GM12878 (cell line): ENCODE results near the gene KRTAP15-1. TPM values are rescaled to one million over a fixed set of nuclear protein-coding genes. Genes with fewer than 3 reads are reported as not detected.

Source experiments
- ATF2 ChIP-seq: IDR thresholded peaks from 2 replicates; pipeline ENCODE4 v1.6.1; 2012; ENCODE audit warnings: low read length, inconsistent platforms
- BHLHE40 ChIP-seq, 2 experiments: fragments of 450-650 bp in 1 of 2; IDR thresholded peaks; 2 replicates each; pipeline ENCODE4 v1.6.1; 2011 to 2017; ENCODE audit warnings: low read depth in 2 of 2, borderline replicate concordance in 1 of 2, improper control_type of control experiment in 1 of 2, low read length in 1 of 2, mild to moderate bottlenecking in 1 of 2
- EGR1 ChIP-seq, 2 experiments: IDR thresholded peaks; 1 replicate in 1 of 2; 2 replicates in 1 of 2; pipeline ENCODE4 v1.6.1; 2011 to 2012; ENCODE audit warnings: low read depth in 2 of 2, low read length in 2 of 2, borderline replicate concordance in 1 of 2, mild to moderate bottlenecking in 1 of 2, moderate library complexity in 1 of 2
- FOXK2 ChIP-seq: fragments of 450-650 bp; IDR thresholded peaks from 2 replicates; pipeline ENCODE4 v1.6.1; 2017; ENCODE audit warnings: mild to moderate bottlenecking, moderate library complexity
- MEF2A ChIP-seq: IDR thresholded peaks from 2 replicates; pipeline ENCODE4 v1.6.1; 2011; ENCODE audit warnings: low read depth, mild to moderate bottlenecking, low read length, moderate library complexity; ENCODE audit not compliant: insufficient read depth
- NFYA ChIP-seq: IDR thresholded peaks from 2 replicates; pipeline ENCODE4 v1.6.1; 2011; ENCODE audit warnings: low read depth, mild to moderate bottlenecking, low read length, improper control_type of control experiment, borderline replicate concordance
- SKIL ChIP-seq: fragments of 450-650 bp; IDR thresholded peaks from 2 replicates; pipeline ENCODE4 v1.6.1; 2017; ENCODE audit warnings: mild to moderate bottlenecking, low read depth, inconsistent platforms; ENCODE audit not compliant: poor library complexity, severe bottlenecking
- ZNF687 ChIP-seq: fragments of 450-650 bp; IDR thresholded peaks from 2 replicates; pipeline ENCODE4 v1.6.1; 2017; ENCODE audit warnings: mild to moderate bottlenecking, moderate library complexity
- polyA plus RNA-seq, 11 experiments: library from polyadenylated mRNA; depleted of rRNA in 4 of 11; unstranded in 6 of 11; stranded (reverse) in 5 of 11; fragments of >200 nt; fragmentation: Nextera tagmentation in 4 of 11; fragmentation: Illumina TruSeq in 1 of 11; extraction: Ambion mirVana in 4 of 11; extraction: Trizol in 1 of 11; gene quantifications; 1 replicate in 1 of 11; 2 replicates in 10 of 11; pipeline versions ENCODE4 v1.2.1 to v1.2.3, GENCODE V29; 2011 to 2016; ENCODE audit warnings: inconsistent platforms in 2 of 11, missing spikeins in 2 of 11, low read depth in 1 of 11
- total RNA-seq, 4 experiments: library from RNA; depleted of rRNA in 3 of 4; stranded (reverse); fragments of >200 nt in 3 of 4; fragmentation: Illumina TruSeq in 1 of 4; extraction: Trizol in 1 of 4; gene quantifications; 2 replicates each; pipeline versions ENCODE4 v1.2.1 to v1.2.3, GENCODE V29; 2013 to 2021

KRTAP15-1 gene
- total and polyA plus RNA-seq, 10 of the 15 experiments (the other 5 are each of a cell fraction or from before 2014, with no cell fraction given), result not detected

- TF ChIP-seq SKIL (no peak), MEF2A (no peak), NFYA (no peak), ZNF687 (no peak), BHLHE40 (IDR thresholded peaks at IDR 0.05; ENCODE audit: borderline replicate concordance in 1 of 2, low read depth in 2 of 2, low read length in 1 of 2) (no peak), EGR1 (IDR thresholded peaks at IDR 0.05; ENCODE audit: borderline replicate concordance in 1 of 2, low read depth in 2 of 2, low read length in 2 of 2) (no peak), ATF2 (no peak), FOXK2 (no peak)
These were observed 3.2 kb downstream of the KRTAP15-1 start (continued) for GRCh38 chr21:30443226-30443625.
